Measurements from ENCODE around the gene THRAP3. TPM values are rescaled to one million over a fixed set of nuclear protein-coding genes. Genes with fewer than 3 reads are reported as not detected.

Gene THRAP3
- total RNA-seq, 1 donor from 2014 or later = 167 TPM

DNA sequence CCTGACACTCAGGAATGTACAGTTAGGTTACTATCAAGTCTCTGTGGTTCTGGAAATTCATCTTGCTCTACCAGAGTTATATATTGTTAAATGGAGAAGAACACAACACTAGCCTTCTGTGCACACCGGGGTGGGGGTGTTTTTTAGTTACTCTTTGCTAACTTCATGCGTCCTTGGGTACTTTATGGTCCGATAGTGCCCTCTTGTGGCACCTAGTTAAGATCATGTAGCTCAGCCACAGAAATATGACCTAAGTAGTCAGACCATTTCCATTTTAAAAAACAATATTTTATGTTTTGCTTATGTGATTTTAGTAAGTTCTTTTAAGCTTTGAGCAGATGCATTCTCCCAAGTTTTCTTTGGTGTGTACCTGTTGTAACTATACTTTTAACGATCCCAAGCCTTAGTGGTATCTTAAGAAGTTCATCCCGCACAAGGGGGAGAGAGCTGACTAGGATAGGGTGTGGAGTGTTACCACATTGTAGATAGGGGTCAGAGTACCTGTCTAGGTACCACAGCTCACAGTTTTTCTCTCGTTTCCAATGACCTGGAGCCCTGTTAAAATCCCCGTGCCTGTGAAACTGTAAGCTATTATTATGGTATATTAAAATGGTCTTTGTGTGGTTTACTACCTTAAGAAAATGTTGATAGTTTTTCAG, 61.3 kb downstream of the THRAP3 start:
- peak; percentile 60 for DNase-seq (ENCODE audit: low read depth, low spot score)
- H3K27ac Mint-ChIP-seq (ENCODE audit: unreplicated experiment) = no peak overlapping the region
- H3K4me3 Mint-ChIP-seq = no peak overlapping the region
- no peaks in the 10 kb centered on the region for H3K27me3 Mint-ChIP-seq (ENCODE audit: low read depth)
- peaks cover 14% of the 10 kb centered on the region for H3K36me3 Mint-ChIP-seq (ENCODE audit: low read depth)
- TF ChIP-seq, protein P1, sequence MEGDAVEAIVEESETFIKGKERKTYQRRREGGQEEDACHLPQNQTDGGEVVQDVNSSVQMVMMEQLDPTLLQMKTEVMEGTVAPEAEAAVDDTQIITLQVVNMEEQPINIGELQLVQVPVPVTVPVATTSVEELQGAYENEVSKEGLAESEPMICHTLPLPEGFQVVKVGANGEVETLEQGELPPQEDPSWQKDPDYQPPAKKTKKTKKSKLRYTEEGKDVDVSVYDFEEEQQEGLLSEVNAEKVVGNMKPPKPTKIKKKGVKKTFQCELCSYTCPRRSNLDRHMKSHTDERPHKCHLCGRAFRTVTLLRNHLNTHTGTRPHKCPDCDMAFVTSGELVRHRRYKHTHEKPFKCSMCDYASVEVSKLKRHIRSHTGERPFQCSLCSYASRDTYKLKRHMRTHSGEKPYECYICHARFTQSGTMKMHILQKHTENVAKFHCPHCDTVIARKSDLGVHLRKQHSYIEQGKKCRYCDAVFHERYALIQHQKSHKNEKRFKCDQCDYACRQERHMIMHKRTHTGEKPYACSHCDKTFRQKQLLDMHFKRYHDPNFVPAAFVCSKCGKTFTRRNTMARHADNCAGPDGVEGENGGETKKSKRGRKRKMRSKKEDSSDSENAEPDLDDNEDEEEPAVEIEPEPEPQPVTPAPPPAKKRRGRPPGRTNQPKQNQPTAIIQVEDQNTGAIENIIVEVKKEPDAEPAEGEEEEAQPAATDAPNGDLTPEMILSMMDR (conservative IDR thresholded peaks at IDR 0.05) = peak; percentile 88
- H3K9me3 Mint-ChIP-seq = no peaks in the 10 kb centered on the region
- no peaks in the 10 kb centered on the region for H3K4me1 Mint-ChIP-seq

DNA sequence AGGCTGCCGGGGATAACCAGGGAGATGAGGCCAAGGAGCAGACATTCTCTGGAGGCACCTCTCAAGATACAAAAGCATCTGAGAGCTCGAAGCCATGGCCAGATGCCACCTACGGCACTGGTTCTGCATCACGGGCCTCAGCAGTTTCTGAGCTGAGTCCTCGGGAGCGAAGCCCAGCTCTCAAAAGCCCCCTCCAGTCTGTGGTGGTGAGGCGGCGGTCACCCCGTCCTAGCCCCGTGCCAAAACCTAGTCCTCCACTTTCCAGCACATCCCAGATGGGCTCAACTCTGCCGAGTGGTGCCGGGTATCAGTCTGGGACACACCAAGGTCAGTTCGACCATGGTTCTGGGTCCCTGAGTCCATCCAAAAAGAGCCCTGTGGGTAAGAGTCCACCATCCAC, 62.6 kb downstream of the THRAP3 start:
- TF ChIP-seq, protein P1 (conservative IDR thresholded peaks at IDR 0.05) = no peak
- Mint-ChIP-seq H3K36me3 (ENCODE audit: low read depth) (peaks cover 21% of the 10 kb centered on the region), H3K4me1 (no peaks in the 10 kb centered on the region), H3K27ac (ENCODE audit: unreplicated experiment) (no peak overlapping the region), H3K27me3 (ENCODE audit: low read depth) (no peaks in the 10 kb centered on the region), H3K9me3 (no peaks in the 10 kb centered on the region), H3K4me3 (no peak overlapping the region)
- DNase-seq (ENCODE audit: low read depth, low spot score) = no peak

- no peaks in the 10 kb centered on the region for H3K4me1 Mint-ChIP-seq
- no peak overlapping the region for H3K4me3 Mint-ChIP-seq
- H3K27me3 Mint-ChIP-seq (ENCODE audit: low read depth) = no peaks in the 10 kb centered on the region
- no peak for DNase-seq (ENCODE audit: low read depth, low spot score)
- H3K27ac Mint-ChIP-seq (ENCODE audit: unreplicated experiment) = no peak overlapping the region
- H3K9me3 Mint-ChIP-seq = no peaks in the 10 kb centered on the region
- TF ChIP-seq, protein P1 (conservative IDR thresholded peaks at IDR 0.05) = no peak
- peaks cover 19% of the 10 kb centered on the region for H3K36me3 Mint-ChIP-seq (ENCODE audit: low read depth)
These were observed 63.4 kb downstream of the THRAP3 start for GRCh38 chr1:36287595-36287994.

- H3K4me1 Mint-ChIP-seq = peaks cover 4% of the 10 kb centered on the region
- TF ChIP-seq, protein P1 (conservative IDR thresholded peaks at IDR 0.05) = no peak
- H3K27ac Mint-ChIP-seq (ENCODE audit: unreplicated experiment) = no peak overlapping the region
- H3K36me3 Mint-ChIP-seq (ENCODE audit: low read depth) = peaks cover 23% of the 10 kb centered on the region
- DNase-seq (ENCODE audit: low read depth, low spot score) = no peak
- no peaks in the 10 kb centered on the region for H3K9me3 Mint-ChIP-seq
- no peak overlapping the region for H3K4me3 Mint-ChIP-seq
- no peaks in the 10 kb centered on the region for H3K27me3 Mint-ChIP-seq (ENCODE audit: low read depth)
These were observed 71.1 kb downstream of the THRAP3 start for GRCh38 chr1:36295390-36295789.

GRCh38 chr1:36297062-36297461, 72.8 kb downstream of the THRAP3 start:
- TF ChIP-seq, protein P1 (conservative IDR thresholded peaks at IDR 0.05) = no peak
- H3K4me3 Mint-ChIP-seq = no peak overlapping the region
- no peaks in the 10 kb centered on the region for H3K27me3 Mint-ChIP-seq (ENCODE audit: low read depth)
- no peak for DNase-seq (ENCODE audit: low read depth, low spot score)
- peaks cover 24% of the 10 kb centered on the region for H3K36me3 Mint-ChIP-seq (ENCODE audit: low read depth)
- H3K27ac Mint-ChIP-seq (ENCODE audit: unreplicated experiment) = no peak overlapping the region
- no peaks in the 10 kb centered on the region for H3K9me3 Mint-ChIP-seq
- peaks cover 4% of the 10 kb centered on the region for H3K4me1 Mint-ChIP-seq

All from neural crest cell (in vitro differentiated cells).